ENCODE data around the gene DCUN1D3. TPM values are rescaled to one million over a fixed set of nuclear protein-coding genes. Genes with fewer than 3 reads are reported as not detected.

Gene DCUN1D3
- total RNA-seq, 1 donor, result 30.2 TPM

GRCh38 chr16:20859229-20859628 is 40.9 kb downstream of the DCUN1D3 start:
- no peak overlapping the region for H3K4me3 ChIP-seq (ENCODE audit: low read depth, low read length)
- DNase-seq (ENCODE audit: low read depth), result no peak
- TF ChIP-seq, protein P1, sequence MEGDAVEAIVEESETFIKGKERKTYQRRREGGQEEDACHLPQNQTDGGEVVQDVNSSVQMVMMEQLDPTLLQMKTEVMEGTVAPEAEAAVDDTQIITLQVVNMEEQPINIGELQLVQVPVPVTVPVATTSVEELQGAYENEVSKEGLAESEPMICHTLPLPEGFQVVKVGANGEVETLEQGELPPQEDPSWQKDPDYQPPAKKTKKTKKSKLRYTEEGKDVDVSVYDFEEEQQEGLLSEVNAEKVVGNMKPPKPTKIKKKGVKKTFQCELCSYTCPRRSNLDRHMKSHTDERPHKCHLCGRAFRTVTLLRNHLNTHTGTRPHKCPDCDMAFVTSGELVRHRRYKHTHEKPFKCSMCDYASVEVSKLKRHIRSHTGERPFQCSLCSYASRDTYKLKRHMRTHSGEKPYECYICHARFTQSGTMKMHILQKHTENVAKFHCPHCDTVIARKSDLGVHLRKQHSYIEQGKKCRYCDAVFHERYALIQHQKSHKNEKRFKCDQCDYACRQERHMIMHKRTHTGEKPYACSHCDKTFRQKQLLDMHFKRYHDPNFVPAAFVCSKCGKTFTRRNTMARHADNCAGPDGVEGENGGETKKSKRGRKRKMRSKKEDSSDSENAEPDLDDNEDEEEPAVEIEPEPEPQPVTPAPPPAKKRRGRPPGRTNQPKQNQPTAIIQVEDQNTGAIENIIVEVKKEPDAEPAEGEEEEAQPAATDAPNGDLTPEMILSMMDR (IDR thresholded peaks at IDR 0.05; ENCODE audit: insufficient read depth, low read length), result no peak

GRCh38 chr16:20857281-20857680 is 42.9 kb downstream of the DCUN1D3 start:
- H3K4me3 ChIP-seq (ENCODE audit: low read depth, low read length), result no peak overlapping the region
- TF ChIP-seq, protein P1 (IDR thresholded peaks at IDR 0.05; ENCODE audit: insufficient read depth, low read length), result no peak

GRCh38 chr16:20854963-20855362 is 45.2 kb downstream of the DCUN1D3 start:
- no peak for DNase-seq (ENCODE audit: low read depth)
- TF ChIP-seq, protein P1 (IDR thresholded peaks at IDR 0.05; ENCODE audit: insufficient read depth, low read length), result no peak
- no peak overlapping the region for H3K4me3 ChIP-seq (ENCODE audit: low read depth, low read length)

More at GRCh38 chr16:20857281-20857680, 42.9 kb downstream of the DCUN1D3 start:
- no peak for DNase-seq (ENCODE audit: low read depth)

- no peak for DNase-seq (ENCODE audit: low read depth)
- TF ChIP-seq, protein P1 (IDR thresholded peaks at IDR 0.05; ENCODE audit: insufficient read depth, low read length), result no peak
- no peak overlapping the region for H3K4me3 ChIP-seq (ENCODE audit: low read depth, low read length)
Measured at GRCh38 chr16:20853981-20854620, 46.1 kb downstream of the DCUN1D3 start.

DNA sequence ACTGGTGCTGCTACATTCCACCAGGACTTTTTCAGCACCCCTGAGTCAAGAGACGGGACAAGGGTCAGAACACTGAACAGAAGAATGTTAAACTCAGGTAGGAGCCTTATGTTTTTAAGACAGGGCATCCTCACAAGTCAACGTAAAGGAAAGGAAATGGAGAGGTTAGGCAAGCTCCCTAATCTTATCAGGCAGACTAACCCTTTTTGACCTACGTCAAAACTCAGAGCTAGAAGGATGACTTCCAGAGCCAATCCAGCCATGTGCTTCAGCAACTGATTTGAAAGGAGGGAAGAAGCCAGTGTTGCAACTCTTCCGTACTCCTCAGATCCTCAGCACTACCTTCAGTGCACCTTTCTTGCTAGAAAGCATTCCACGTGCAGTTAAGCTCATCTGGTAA is 47.0 kb downstream of the DCUN1D3 start:
- TF ChIP-seq, protein P1 (IDR thresholded peaks at IDR 0.05; ENCODE audit: insufficient read depth, low read length), result no peak
- DNase-seq (ENCODE audit: low read depth), result peak; percentile 45
- no peak overlapping the region for H3K4me3 ChIP-seq (ENCODE audit: low read depth, low read length)

- peak; percentile 99 for DNase-seq (ENCODE audit: low read depth)
- TF ChIP-seq, protein P1 (IDR thresholded peaks at IDR 0.05; ENCODE audit: insufficient read depth, low read length), result no peak
- no peak overlapping the region for H3K4me3 ChIP-seq (ENCODE audit: low read depth, low read length)
Measured at GRCh38 chr16:20851601-20852000, 48.6 kb downstream of the DCUN1D3 start.

- TF ChIP-seq, protein P1 (IDR thresholded peaks at IDR 0.05; ENCODE audit: insufficient read depth, low read length), result no peak
- DNase-seq (ENCODE audit: low read depth), result peak; percentile 25
- no peak overlapping the region for H3K4me3 ChIP-seq (ENCODE audit: low read depth, low read length)
Measured at GRCh38 chr16:20850981-20851380, 49.2 kb downstream of the DCUN1D3 start.
